Measurements from ENCODE around the gene DUSP22. TPM values are rescaled to one million over a fixed set of nuclear protein-coding genes. Genes with fewer than 3 reads are reported as not detected.

DUSP22 gene
- total RNA-seq, 4 donors from 2014 or later, result 53.2 to 89.8 (median 73.7) TPM

DNA sequence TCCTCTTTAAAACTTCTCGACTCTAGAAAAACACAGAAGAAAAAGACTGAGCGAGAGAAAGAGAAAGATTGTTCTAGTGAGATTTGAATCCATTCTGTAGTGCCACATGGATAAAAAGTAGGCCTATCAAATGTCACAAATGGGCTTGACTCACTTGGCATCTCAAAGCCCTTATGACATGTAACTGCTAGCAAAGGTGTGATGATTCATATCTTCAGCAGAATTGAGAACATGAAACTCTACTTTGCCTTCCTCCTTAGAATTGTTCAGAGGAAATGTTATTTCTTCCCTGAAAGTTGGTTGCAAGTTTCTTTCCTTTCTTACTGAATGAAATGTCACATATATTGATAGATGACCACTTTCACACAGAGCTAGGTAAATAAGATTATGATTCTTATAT, 40.4 kb upstream of the DUSP22 start:
- Histone ChIP-seq H3K4me1 (no peaks in the 10 kb centered on the region), H3K9me3 (no peaks in the 10 kb centered on the region), H3K4me3 (no peak overlapping the region), H3K36me3 (no peaks in the 10 kb centered on the region), H3K27ac (no peak overlapping the region), H3K27me3 (no peaks in the 10 kb centered on the region)
- TF ChIP-seq EP300 (IDR thresholded peaks at IDR 0.05) (no peak), POLR2A (IDR thresholded peaks at IDR 0.05) (no peak), CTCF (IDR thresholded peaks at IDR 0.05) (no peak)
- 66 to 70% methylated on average over 2 of the region's 2 CpGs for WGBS, 2 donors
- DNase-seq (ENCODE audit: low spot score in 2 of 2), result no peak

DNA sequence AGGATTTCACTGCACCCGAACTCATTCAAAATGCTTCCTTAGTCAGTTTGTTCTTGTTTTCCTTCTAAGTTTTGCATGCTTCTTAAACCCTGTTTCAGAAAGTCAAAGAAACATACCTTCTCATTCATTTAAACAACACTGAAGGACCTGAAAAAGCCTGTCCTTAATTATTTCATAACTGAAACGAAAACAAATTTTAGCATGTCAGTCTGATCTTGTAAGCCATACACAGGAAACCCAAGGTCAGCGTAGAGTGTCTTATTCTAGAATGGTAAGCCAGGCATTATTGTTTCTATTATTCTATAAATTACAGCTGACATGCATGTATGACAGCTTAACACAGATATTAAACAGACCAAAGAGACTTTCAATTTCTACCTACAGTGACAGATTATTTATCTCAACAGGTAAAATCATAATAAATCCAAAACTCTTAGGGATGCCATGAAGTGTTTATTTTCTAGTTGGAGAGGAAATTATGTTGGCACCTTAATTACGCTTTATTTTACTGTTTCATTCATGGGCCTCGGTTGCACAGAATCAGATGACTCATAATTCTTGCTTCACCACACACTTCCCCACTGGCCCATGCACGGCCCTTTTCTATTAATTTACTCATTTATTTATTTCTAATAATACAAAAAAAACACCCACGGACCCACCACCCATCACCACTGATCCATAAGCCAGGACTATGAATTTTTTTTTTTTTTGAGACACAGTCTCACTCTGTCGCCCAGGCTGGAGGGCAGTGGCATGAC, 39.3 kb upstream of the DUSP22 start:
- TF ChIP-seq CTCF (IDR thresholded peaks at IDR 0.05), result no peak
- no peak for TF ChIP-seq POLR2A (IDR thresholded peaks at IDR 0.05)
- TF ChIP-seq EP300 (IDR thresholded peaks at IDR 0.05), result no peak
- Histone ChIP-seq H3K36me3 (no peaks in the 10 kb centered on the region), H3K4me3 (no peak overlapping the region), H3K9me3 (no peaks in the 10 kb centered on the region), H3K27ac (no peak overlapping the region), H3K27me3 (no peaks in the 10 kb centered on the region), H3K4me1 (no peaks in the 10 kb centered on the region)
- 70 to 71% methylated on average over 8 of the region's 8 CpGs for WGBS, 2 donors
- no peak for DNase-seq (ENCODE audit: low spot score in 2 of 2)

DNA sequence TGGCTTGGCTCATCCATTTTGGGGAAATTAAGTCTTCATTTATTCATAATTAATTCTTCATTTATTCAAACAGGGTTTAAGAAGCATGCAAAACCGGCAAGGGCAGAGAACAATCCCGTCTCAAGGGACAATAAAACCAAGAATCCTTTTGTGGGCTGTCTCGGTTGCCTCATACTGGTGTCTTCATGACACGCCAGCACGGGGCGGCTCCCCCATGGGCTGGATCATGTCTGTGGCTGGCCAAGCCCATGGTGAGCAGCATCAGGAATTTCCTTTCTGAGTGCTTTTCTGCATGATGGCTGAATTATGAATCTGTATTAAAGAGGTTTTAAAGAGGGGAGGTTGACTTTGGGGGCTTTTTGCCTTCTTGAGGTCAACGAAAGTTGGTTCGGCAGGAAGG, 38.3 kb upstream of the DUSP22 start:
- 71 to 79% methylated on average over 8 of the region's 8 CpGs for WGBS, 2 donors
- Histone ChIP-seq H3K4me3 (no peak overlapping the region), H3K9me3 (no peaks in the 10 kb centered on the region), H3K4me1 (no peaks in the 10 kb centered on the region), H3K27ac (no peak overlapping the region), H3K36me3 (no peaks in the 10 kb centered on the region), H3K27me3 (no peaks in the 10 kb centered on the region)
- TF ChIP-seq EP300 (IDR thresholded peaks at IDR 0.05) (no peak), CTCF (IDR thresholded peaks at IDR 0.05) (no peak), POLR2A (IDR thresholded peaks at IDR 0.05) (no peak)
- no peak for DNase-seq (ENCODE audit: low spot score in 2 of 2)

DNA sequence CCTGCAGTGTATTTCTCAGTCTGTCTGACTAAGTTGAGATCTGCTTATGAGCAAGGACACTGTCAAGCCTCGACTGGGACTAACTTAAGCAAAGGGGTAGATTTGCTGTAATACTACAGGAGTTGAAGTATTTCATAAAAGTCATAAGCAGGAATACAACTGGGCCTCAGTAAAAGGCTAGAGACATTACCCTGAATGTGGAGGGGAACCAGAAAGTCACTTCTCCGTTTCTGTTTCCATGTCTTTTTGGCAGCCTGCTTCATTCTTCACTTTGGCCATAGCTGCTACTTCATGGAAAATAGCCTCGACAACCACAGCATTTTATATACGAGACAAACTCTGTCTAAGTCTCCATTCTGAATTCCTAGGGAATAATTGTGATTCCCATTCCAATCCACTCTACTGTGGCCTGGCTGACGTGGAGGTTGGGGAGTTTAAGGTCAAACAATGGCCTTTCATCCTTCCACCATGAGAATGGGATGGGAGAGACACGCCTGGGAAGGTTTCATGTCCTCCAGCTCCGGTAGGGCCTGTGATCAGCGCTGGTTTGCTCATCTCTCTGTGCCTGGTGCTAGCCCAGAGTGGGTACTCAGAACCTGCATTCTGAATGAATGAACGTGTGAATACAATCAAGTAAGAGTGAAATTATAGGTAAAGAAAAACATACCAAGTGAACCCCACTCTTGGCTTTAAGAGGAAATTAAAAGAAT, 37.1 kb upstream of the DUSP22 start:
- H3K36me3 ChIP-seq, result no peaks in the 10 kb centered on the region
- DNase-seq (ENCODE audit: low spot score in 2 of 2), result no peak
- 87% methylated on average over 9 of the region's 9 CpGs for WGBS, 2 donors
- no peak overlapping the region for H3K4me3 ChIP-seq
- no peaks in the 10 kb centered on the region for H3K4me1 ChIP-seq
- no peak for TF ChIP-seq EP300 (IDR thresholded peaks at IDR 0.05)
- TF ChIP-seq POLR2A (IDR thresholded peaks at IDR 0.05), result no peak
- no peak for TF ChIP-seq CTCF (IDR thresholded peaks at IDR 0.05)
- no peak overlapping the region for H3K27ac ChIP-seq
- H3K9me3 ChIP-seq, result no peaks in the 10 kb centered on the region
- no peaks in the 10 kb centered on the region for H3K27me3 ChIP-seq

DNA sequence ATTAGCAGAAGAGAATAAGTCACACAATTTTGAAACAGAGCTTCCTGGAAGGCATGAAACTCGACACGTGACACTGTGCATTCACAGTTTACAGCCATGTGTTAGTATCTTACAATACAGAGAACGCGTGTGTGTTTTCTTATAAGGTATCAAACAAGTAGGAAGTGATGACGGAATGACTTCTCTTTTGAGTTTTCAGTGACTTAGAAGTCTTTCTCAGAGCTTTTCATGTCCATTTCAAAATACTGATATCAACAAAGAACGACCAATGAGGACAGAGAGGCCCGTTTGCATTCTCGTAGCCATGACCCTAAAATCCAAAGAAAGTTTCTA, 36.6 kb upstream of the DUSP22 start:
- Histone ChIP-seq H3K27ac (no peak overlapping the region), H3K4me3 (no peak overlapping the region), H3K27me3 (no peaks in the 10 kb centered on the region), H3K4me1 (no peaks in the 10 kb centered on the region), H3K9me3 (no peaks in the 10 kb centered on the region), H3K36me3 (no peaks in the 10 kb centered on the region)
- TF ChIP-seq POLR2A (IDR thresholded peaks at IDR 0.05) (no peak), EP300 (IDR thresholded peaks at IDR 0.05) (no peak), CTCF (IDR thresholded peaks at IDR 0.05) (no peak)
- no peak for DNase-seq (ENCODE audit: low spot score in 2 of 2)
- WGBS, 2 donors, result 86% methylated on average over 8 of the region's 8 CpGs

Data from tibial nerve (tissue), 4 donors.